PC-9 (cell line): ENCODE data around the gene COX6A1. TPM values are rescaled to one million over a fixed set of nuclear protein-coding genes. Genes with fewer than 3 reads are reported as not detected.

Experiments used
- BruUV-seq: library from RNA; stranded (reverse); fragments of 400-500 nt; replicated peaks from 2 replicates; lab custom pipeline; 2021; lab: Mats Ljungman, UMichigan
- CTCF ChIA-PET: fragments of 300-600 bp; sonication (Branson Sonifier 250); formaldehyde crosslinking; loops from one replicate; lab custom pipeline; 2022; ENCODE audit warnings: antibody characterized with exemption; lab: Charles Lee
- POLR2A ChIA-PET: fragments of 300-600 bp; sonication (Branson Sonifier 250); formaldehyde crosslinking; loops from one replicate; lab custom pipeline; 2022; ENCODE audit warnings: antibody characterized with exemption; ENCODE audit not compliant: unreplicated experiment; lab: Charles Lee
- DNase-seq, 2 experiments: peaks; one replicate each; pipeline versions ENCODE4 v3.0.0 to v3.0.0-alpha.2; 2015 to 2022; ENCODE audit warnings: mixed read lengths in 1 of 2
- H2AFZ ChIP-seq: fragments of 200-600 bp; sonication (generic); 2 replicates; pipeline ENCODE4 v1.8.1; 2017; ENCODE audit warnings: antibody characterized with exemption
- H3F3A ChIP-seq: fragments of 200-600 bp; sonication (generic); 2 replicates; pipeline ENCODE4 v1.8.1; 2017; ENCODE audit warnings: antibody characterized with exemption, mild to moderate bottlenecking, low read depth; ENCODE audit not compliant: insufficient read depth
- H3K27ac ChIP-seq: fragments of 200-600 bp; sonication (generic); 2 replicates; pipeline ENCODE4 v1.6.1; 2016; ENCODE audit warnings: mixed run types
- H3K27me3 ChIP-seq: fragments of 200-600 bp; sonication (generic); 2 replicates; pipeline ENCODE4 v1.6.1; 2016; ENCODE audit warnings: low read depth, mixed run types; ENCODE audit not compliant: insufficient read depth
- H3K36me3 ChIP-seq: fragments of 200-600 bp; sonication (generic); 2 replicates; pipeline ENCODE4 v1.6.1; 2016; ENCODE audit warnings: low read depth, mixed run types
- H3K4me1 ChIP-seq: fragments of 200-600 bp; sonication (generic); replicated peaks from 2 replicates; pipeline ENCODE4 v1.6.1; 2016; ENCODE audit warnings: mixed run types; ENCODE audit not compliant: insufficient read depth
- H3K4me2 ChIP-seq: fragments of 200-600 bp; sonication (generic); 2 replicates; pipeline ENCODE4 v1.6.1; 2017; ENCODE audit warnings: mixed run types
- H3K4me3 ChIP-seq: fragments of 200-600 bp; sonication (generic); 2 replicates; pipeline ENCODE4 v1.6.1; 2016; ENCODE audit warnings: mixed run types
- H3K79me2 ChIP-seq: fragments of 200-600 bp; sonication (generic); 2 replicates; pipeline ENCODE4 v1.6.1; 2017; ENCODE audit warnings: low read depth, mixed run types
- H3K9me2 ChIP-seq: fragments of 200-600 bp; sonication (generic); 2 replicates; pipeline ENCODE4 v1.8.1; 2017; ENCODE audit warnings: mild to moderate bottlenecking; ENCODE audit not compliant: insufficient read depth
- H3K9me3 ChIP-seq: fragments of 200-600 bp; sonication (generic); 2 replicates; pipeline ENCODE4 v1.8.1; 2016; ENCODE audit warnings: low read depth; ENCODE audit not compliant: insufficient read depth
- H4K20me1 ChIP-seq: fragments of 200-600 bp; sonication (generic); 2 replicates; pipeline ENCODE4 v1.8.1; 2017; ENCODE audit not compliant: insufficient read depth
- EZH2 ChIP-seq: fragments of 200-600 bp; sonication (generic); IDR thresholded peaks from 2 replicates; pipeline ENCODE4 v1.8.0; 2017; ENCODE audit warnings: antibody characterized with exemption, low read depth
- intact Hi-C: fragments of 100-400 bp; cut with micrococcal nuclease; formaldehyde crosslinking; loops from one replicate; pipeline ENCODE4 v1.10.0; 2022; ENCODE audit not compliant: unreplicated experiment
- total RNA-seq: library from RNA; stranded (reverse); gene quantifications from 2 replicates; pipeline ENCODE4 v1.2.3, GENCODE V29; 2021
- TF ChIP-seq, protein P1 (sequence below): fragments of 200-600 bp; sonication (generic); conservative IDR thresholded peaks from 2 replicates; pipeline ENCODE4 v1.6.1; 2017; ENCODE audit warnings: mixed run types, antibody characterized with exemption, mild to moderate bottlenecking, moderate library complexity

The COX6A1 gene
- total RNA-seq, 1 experiment from 2014 or later = 433 TPM

- TF ChIP-seq, protein P1, sequence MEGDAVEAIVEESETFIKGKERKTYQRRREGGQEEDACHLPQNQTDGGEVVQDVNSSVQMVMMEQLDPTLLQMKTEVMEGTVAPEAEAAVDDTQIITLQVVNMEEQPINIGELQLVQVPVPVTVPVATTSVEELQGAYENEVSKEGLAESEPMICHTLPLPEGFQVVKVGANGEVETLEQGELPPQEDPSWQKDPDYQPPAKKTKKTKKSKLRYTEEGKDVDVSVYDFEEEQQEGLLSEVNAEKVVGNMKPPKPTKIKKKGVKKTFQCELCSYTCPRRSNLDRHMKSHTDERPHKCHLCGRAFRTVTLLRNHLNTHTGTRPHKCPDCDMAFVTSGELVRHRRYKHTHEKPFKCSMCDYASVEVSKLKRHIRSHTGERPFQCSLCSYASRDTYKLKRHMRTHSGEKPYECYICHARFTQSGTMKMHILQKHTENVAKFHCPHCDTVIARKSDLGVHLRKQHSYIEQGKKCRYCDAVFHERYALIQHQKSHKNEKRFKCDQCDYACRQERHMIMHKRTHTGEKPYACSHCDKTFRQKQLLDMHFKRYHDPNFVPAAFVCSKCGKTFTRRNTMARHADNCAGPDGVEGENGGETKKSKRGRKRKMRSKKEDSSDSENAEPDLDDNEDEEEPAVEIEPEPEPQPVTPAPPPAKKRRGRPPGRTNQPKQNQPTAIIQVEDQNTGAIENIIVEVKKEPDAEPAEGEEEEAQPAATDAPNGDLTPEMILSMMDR = no peak
- TF ChIP-seq EZH2 = no peak
- intact Hi-C loops = no loop called here
- Histone ChIP-seq H3K36me3 (no peaks in the 10 kb centered on the region), H3K27ac (no peak overlapping the region), H3K4me3 (no peak overlapping the region), H4K20me1 (no peaks in the 10 kb centered on the region), H3K4me1 (no peaks in the 10 kb centered on the region), H3K79me2 (no peaks in the 10 kb centered on the region), H3K4me2 (no peak overlapping the region), H3K9me2 (no peaks in the 10 kb centered on the region), H3K27me3 (no peaks in the 10 kb centered on the region), H2AFZ (no peak overlapping the region), H3K9me3 (no peaks in the 10 kb centered on the region), H3F3A (no peaks in the 10 kb centered on the region)
- BruUV-seq = no TSS peak
- POLR2A ChIA-PET = no interaction called here
- no peak for DNase-seq
- CTCF ChIA-PET = no interaction called here
Observed at GRCh38 chr12:120408771-120409170, 29.1 kb upstream of the COX6A1 start.

- Histone ChIP-seq H3F3A (no peaks in the 10 kb centered on the region), H3K36me3 (no peaks in the 10 kb centered on the region), H3K27me3 (no peaks in the 10 kb centered on the region), H3K4me2 (no peak overlapping the region), H2AFZ (no peak overlapping the region), H3K9me3 (no peaks in the 10 kb centered on the region), H3K9me2 (no peaks in the 10 kb centered on the region), H3K4me1 (no peaks in the 10 kb centered on the region), H3K4me3 (no peak overlapping the region), H3K79me2 (no peaks in the 10 kb centered on the region), H3K27ac (no peak overlapping the region), H4K20me1 (no peaks in the 10 kb centered on the region)
- ChIA-PET POLR2A (no interaction called here), CTCF (no interaction called here)
- BruUV-seq = no TSS peak
- intact Hi-C loops = no loop called here
- TF ChIP-seq EZH2 = no peak
- TF ChIP-seq, protein P1 = no peak
- no peak for DNase-seq
Observed at GRCh38 chr12:120412421-120412820, 25.5 kb upstream of the COX6A1 start.

GRCh38 chr12:120413901-120414695 is 23.8 kb upstream of the COX6A1 start:
- H3F3A ChIP-seq = no peaks in the 10 kb centered on the region
- no peaks in the 10 kb centered on the region for H3K79me2 ChIP-seq
- H4K20me1 ChIP-seq = no peaks in the 10 kb centered on the region
- H3K4me3 ChIP-seq = no peak overlapping the region
- no peak for DNase-seq
- no peak overlapping the region for H2AFZ ChIP-seq
- H3K36me3 ChIP-seq = no peaks in the 10 kb centered on the region
- POLR2A ChIA-PET = no interaction called here
- no peak overlapping the region for H3K4me2 ChIP-seq
- H3K9me2 ChIP-seq = no peaks in the 10 kb centered on the region
- CTCF ChIA-PET = no interaction called here
- no peaks in the 10 kb centered on the region for H3K4me1 ChIP-seq
- no TSS peak for BruUV-seq
- H3K27ac ChIP-seq = no peak overlapping the region
- TF ChIP-seq, protein P1 = no peak
- no peak for TF ChIP-seq EZH2
- H3K9me3 ChIP-seq = no peaks in the 10 kb centered on the region
- intact Hi-C loops = no loop called here
- H3K27me3 ChIP-seq = no peaks in the 10 kb centered on the region
